ENCODE data around the gene BRWD1.
A peak's percentile ranks its signal among the peaks of the same experiment; 100 is the strongest.

BRWD1 gene

DNA sequence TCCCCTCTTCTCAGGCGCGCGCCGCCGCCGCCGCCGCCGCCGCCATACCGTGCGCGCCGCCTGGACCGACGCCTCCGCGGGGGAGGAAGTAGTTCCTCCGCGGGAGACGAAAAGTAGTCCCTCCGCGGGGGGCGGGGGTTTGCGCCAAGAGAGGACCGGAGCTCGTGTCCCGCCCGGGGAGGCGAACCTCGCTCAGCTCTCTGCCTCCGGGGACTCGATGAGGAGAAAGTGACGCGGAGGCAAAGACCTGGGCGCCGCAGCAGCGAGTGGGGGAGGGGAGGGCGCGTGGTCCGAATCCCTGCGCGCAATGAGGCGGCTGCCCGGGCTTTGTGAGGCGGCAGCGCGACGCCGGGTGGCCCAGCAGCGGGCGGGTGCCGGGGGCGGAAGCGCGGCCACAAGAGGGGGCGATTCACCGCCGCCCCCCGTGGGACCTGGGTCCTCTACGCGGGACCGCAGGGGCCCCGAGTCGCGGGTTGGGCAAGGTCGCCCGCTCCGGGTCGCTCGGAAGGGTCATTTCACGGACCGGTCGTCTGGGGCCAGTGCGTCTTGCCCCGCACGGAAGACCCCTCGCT, at the start of gene BRWD1:
Gene BRWD1 (minus strand): TSS at position 62 of the 572 bp plus-strand sequence. CDS start 141 bp downstream, outside the sequence.
- DNase-seq: peak; percentile 83

DNA sequence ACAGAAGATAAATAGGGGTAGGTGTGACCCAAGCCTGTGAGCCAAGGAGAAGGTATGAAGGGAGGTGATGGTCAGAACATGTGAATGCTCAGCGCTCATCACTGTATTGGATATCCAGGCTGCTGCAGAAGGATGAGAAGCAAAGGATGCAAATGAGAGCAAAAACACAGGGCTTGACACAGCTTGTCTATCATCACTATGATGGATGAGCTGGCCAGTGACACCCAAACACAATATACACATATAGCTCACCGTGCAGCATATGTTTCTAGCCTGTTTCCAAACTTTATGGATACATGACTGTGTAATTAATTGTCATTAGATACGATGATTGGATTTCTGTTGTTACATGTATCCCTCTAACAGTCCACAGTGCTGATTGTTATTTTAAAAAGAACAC, 49.3 kb upstream of the BRWD1 start:
- DNase-seq: no peak

DNA sequence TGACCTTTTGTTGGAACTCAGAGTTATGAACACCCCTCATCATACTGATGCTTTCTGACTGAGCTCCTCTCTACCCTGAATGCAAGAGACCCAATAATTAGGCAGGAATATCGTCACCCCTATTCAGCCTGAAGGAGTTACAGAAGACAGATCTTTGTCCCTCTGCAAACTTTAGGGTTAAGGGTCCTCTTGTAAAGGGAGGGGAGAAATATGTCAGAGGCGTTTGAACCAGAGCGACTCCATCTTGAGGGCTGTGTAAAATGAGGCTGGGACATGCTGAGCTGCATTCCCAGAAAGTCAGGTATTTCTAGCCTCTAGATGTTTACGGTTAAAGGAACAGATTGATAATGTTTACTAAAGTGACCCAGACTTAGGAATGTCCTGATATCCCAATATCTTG, 46.0 kb upstream of the BRWD1 start:
- DNase-seq: no peak

DNA sequence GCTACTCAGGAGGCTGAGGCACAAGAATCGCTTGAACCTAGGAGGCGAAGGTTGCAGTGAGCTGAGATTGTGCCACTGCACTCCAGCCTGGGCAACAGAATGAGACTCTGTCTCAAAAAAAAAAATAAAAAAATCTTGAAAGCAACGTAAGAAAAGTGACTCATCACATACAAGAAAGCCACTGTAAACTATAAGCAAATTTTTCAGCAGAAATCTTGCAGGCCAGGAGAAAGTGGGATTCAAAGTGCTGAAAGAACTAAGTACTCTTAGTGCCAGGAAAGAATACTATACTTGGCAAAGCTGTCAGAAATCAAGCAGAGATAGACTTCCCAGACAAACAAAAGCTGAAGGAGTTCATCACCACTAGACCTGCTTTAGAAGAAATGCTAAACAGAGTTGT, 39.9 kb upstream of the BRWD1 start:
- DNase-seq: no peak

DNA sequence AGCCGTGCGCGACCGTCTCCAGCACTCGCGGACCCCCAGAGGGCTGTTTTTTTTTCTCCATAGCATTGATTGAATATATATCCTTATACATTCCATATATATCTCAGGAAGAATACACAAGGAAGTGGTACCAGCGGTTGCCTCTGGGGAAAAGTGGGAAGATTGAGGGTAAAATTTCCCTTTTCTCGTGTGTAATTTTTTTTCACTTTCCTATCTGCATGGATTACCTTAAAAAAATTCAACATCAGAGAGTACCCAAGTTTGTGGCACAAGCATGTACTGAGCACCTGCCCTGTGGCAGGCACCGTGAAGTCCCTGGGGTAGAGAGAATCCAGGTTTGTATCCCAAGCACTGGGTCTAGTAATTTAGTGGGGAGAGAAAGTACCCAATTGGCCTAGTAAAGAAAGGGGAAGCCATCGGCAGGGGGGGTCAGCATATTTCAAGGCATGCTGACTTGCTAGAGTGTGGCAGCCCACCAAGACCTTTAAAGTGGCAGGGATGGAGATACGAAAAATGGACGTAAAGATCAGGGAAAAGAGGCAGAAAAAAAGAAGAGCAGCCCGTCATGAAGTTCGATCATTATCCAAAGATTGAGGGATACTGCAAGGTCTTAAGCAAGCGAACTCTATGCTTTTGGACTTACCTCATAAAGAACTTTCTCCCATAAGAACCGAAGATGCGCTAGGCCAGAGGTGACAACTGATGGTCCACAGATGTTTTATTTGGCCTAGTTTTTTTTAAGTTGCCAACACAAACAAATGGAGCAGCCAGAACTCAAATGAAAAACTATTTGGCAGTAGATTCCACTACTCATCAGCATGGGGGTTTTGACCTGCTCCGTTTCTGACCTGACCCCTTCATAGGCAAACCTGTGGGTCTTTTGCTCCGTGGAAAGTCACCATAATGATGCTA, 36.9 kb upstream of the BRWD1 start:
- DNase-seq: no peak

DNA sequence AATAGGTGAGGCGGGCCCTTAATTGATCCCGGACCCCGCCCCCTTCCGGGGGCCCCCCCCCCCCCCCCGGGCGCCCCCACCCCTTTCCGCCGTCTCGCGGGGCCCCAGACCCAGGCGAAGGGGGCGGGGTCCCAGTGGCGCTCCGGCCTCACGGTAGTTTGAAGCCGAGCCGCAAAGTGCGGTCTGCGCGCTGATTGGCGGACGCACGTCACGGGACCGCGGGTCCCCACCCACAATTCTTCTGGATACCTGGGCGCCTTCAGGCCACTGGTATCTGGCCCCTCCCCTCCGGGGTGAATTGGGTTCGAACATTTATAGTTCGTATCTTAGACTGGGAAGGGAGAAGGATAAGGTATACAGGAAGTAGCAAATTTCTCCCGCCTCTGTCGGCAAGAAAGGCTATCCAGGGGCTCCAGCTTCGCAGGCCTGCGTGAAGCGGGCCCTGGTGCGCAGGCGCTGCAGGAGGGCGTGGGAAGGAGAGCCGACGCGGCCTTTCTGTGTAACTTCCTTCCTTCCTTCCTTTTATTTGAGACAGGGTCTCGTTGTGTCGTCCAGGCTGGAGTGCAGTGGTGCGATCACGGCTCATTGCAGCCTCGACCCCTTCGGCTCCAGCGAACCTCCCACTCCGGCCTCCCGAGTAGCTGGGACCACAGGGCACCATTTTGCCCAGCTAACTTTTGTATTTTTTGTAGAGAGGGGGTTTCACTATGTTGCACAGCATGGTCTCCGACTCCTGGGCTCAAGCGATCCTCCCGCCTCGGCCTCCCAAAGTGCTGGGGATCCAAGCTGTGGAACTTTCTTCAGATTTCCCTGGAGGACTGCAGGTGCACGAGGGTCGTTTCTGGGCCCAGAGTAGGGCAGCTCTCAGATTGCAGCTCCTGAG, 36.0 kb upstream of the BRWD1 start:
- DNase-seq: peak; percentile 98

DNA sequence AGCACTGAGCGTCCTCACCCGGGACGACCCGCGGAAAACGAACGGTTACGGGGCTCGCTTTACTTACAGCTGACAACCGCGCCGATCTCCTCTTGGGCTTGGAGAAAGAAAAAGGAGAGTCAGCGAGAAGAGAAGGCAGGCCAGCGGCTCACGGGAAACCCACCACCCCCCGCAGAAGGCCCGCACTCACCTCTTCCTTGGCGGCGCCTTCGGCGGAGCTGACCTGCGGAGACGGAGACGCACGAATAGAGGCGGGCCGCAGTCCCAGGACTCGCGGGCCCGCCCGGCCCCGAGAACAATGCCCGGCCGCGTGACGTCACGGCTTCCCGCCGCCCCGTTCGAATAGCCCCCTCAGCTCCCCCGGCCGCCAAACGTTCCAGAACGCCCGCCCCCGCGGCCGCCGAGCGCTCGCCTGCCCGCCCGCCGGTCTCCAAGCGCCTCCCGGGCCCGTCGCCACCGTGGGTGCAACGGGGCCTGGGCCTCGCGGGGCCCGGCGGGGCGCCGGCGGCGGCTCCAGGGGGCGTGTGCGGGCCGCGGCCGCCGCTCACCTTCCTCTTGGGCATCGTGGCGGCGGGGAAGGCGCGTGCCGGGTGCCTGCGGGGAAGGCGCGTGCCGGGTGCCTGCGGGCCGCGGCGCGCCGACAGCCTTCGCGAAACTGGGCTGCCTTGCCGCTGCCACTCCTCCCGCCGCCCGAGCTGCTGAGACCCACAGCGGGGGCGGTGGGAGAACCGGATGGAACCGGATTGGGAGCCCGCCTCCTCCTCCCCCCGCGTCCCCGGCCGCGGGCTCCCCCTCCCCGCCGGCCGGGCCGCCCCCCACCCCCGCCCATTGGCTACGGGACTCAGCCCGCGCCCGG, 35.2 kb upstream of the BRWD1 start, which contains the start of gene HMGN1:
Gene HMGN1 (minus strand): TSS at position 734 of the 856 bp plus-strand sequence. CDS start 171 bp downstream, at position 563.
- peak; percentile 98 for DNase-seq

DNA sequence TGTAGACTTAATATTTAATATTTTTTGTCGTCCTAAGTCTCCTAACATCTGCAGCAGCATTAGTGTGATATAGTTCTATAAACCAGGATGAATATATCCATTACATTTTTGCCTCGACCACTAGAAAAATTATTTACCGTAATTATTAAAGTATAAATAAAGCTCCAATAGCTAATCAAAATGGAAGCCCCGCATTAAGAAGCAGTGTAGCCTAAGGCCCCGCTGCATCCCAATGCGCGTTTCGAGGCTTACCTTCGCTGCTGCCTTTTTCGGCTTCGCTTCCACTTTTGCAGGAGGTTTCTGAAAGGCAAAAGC, 34.6 kb upstream of the BRWD1 start:
- DNase-seq: no peak

DNA sequence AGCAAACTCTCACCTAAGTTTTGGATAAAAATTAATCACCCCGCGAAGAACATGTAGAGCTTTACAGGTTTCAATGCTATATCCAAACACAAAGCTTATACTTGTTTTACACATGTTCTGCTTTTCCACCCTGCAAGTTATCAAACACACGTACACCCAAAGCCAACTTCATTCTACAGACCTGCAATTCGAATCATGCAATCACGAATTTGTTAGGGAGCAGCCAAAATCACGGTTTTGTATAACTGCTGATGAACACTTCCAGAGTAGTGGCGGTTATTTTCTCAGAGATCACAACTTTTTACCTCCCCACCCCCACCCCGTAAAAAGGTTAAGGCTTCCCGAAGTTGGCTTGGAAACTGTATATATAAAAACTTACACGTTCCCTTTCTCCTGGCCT, 34.1 kb upstream of the BRWD1 start:
- DNase-seq: no peak

DNA sequence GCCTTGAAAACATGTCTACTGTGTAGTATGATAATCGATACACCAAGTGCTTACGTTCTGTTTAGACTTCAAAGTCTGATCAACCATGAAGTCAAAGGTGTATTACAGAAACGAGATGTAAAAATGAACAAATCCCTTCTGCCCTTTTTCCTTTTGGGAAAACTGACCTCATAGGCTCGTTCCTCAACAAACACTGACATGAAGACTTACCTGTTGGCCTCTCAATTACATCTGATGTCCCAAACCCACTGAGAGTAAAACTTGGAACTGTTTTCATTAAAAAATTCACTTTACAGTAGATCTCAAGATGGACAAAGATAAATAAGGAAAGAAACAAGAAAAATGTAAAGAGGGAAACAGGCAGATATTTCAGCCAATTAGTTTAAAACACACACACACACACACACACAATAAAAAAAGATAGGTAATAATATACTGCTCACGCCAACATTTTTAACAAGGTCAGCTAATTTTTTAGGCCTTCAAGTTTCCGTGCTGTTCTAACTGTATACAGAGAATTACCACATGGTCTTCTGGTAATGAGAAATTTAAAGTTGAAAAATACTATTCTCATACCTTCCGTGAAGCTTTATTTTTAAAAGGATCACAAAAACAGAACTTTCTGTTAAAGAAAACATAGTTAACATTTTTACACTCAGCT, 33.4 kb upstream of the BRWD1 start:
- DNase-seq: no peak

DNA sequence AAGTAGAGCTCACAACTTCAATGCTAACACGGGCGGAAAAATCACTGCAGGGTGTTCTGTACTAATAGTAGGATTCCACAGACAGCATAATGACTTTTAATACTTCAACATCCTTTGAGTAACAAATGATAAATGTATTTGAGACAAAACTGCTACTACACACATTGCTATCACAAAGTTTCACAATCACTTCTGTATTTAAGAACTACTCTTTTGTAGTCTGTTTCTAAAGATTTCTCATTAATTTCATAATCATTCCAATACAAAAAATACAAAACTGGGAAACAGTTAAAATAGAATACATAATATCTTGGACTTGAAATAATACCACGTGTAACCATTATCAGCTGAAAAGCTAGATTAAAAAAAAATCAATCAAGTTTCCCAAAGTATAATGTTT, 32.8 kb upstream of the BRWD1 start:
- DNase-seq: no peak

DNA sequence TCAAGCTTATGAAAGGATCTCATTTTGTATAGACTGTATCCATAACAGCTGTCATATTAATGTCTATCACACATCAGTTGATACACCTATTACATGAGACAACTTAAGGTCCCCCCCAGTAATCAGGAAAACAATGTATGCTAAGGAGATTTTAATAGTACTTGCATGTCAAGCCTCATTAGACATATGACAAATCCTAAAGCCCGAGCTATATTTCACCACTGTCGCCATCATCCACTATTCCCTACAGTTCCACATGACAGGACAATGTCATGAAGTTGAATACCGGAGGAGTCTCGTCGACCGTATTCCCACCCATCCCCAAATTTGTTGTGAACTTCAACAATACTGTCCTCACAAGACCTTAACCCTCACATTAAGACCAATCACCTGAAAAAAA, 32.0 kb upstream of the BRWD1 start:
- no peak for DNase-seq

DNA sequence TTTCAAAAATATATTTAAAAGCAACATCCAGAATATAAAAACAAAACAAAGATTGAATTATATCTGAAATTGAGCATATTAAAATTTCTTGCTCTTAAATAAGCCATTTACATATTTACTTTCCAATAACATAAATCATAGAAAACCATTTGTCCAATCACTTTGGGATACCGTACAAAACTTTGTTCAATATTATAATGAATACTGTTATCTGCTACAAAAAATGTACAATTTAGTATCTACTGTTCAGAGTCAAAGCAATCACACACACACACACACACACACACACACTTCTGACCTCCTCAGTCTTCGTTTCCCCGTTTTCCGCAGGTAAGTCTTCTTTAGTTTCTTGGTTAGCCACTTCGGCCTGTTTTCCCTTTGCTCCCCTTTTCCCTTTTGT, 31.4 kb upstream of the BRWD1 start:
- no peak for DNase-seq

DNA sequence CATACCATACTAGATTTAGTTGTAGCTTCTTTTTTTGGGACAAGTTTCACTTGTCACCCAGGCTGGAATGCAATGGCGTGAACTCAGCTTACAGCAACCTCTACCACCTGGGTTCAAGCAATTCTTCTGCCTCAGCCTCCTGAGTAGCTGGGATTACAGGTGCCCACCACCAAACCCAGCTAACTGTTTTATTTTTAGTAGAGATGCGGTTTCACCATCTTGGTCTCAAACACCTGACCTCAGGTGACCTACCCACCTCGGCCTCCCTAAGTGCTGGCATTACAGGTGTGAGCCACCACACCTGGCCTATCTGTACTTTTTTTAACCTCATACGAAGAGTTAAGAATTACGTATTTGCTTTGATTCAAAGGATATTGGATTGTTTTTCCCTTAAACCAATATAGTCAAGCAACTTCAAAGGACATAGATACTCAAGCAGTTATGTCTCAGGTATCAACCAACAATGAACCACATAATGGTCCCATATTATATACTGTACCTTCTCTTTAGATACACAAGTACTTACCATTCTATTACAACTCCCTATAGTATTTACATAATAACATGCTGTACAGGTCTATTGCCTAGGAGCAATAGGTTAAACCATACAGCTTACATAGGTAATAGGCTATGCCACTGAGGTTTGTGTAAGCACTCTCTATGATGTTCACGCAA, 28.0 kb upstream of the BRWD1 start:
- no peak for DNase-seq

DNA sequence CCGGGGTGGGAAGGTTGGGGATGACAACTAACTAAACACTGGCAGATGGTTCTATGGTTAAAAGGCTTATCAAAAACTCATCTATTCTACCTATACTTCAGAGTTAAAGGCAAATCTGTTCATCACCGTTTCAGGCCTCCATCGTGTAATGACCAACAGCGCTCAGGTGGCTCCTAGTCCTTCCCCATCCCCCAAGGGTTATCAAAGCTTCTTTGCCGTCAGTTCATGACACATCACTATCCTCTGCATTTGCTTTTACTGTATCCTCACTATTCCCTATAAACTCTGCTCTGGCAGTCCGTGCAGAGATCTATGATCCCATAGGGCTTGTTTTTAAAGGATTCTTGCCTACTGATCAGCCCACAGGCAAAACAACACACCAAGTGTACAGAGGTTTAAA, 27.3 kb upstream of the BRWD1 start:
- DNase-seq: no peak

DNA sequence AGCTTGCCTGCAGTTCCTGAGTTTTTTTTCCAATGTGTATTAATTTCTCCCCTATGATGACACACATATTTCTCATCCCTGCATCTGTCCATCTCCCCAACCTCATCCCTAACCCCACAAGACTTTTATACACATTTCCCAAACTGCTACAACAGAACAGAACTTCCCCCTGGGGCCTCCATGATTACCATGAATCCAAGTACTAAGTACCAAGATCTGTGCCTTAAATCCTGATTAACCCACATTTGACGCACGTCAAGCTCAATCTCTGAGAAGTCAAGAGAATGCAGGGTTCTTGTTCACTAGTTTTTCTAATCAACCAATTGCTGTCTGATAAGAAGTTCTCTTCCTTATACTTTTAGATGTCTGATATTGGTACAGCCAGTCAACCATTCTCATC, 25.8 kb upstream of the BRWD1 start:
- no peak for DNase-seq

DNA sequence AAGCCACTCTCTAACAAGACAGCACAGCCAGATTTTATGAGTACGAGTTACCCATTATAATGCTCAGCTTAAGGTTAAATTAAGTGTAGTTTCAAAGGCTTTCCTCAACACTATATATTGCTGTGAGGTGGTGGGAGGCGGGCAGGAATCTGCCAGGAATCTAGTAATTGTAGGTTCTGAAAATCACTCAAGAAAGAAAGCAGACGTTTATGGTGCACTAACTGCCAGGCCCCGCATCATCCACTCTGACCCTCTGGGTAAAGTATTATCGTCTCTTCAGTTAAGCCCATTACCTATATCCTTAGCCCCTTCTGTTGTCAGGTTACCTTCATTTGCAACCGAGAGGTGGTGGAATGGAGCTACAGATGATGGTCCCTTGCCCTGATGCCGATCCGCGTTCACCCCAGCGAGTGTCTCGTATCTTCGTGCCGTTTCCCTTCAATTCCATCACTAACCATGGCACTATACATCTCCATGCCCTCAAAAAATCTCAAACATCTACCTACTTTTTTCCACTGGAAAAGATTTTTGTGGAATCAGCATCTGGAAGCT, 23.1 kb upstream of the BRWD1 start:
- DNase-seq: no peak

DNA sequence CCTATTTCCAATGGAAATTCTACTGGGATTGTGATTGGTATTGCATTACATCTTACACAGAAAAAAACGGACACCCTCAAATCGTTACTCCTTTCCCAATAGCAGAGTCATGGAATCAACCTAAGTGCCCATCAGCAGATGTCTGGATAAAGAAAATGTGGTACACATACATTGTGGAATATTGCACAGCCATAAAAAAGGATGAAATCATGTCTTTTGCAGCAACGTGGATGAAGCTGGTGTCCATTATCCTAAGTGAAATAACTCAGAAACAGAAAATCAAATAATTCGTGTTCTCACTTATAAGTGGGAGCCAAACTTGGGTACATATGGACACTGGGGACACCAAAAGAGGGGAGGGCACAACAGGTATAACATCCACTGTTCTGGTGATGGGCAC, 21.2 kb upstream of the BRWD1 start:
- DNase-seq: no peak

DNA sequence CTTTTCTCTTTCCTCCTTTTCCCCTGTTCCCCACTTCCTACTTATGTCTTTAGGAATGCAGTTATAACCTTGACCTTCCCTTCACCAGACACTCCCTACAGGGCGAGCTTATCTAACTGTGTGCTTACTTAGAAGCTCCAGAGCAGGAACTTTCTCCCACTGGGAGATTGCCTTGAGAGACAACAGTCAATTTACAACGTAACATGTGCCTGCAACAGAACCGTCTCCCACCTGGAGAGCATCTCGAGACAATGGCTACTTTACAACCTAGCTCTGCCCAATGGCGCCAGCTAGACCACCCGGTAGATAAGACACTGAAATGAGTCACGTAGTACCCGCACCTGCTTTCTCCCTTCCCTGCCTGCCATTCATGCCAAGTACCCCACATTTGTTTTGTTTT, 18.7 kb upstream of the BRWD1 start:
- DNase-seq: no peak

DNA sequence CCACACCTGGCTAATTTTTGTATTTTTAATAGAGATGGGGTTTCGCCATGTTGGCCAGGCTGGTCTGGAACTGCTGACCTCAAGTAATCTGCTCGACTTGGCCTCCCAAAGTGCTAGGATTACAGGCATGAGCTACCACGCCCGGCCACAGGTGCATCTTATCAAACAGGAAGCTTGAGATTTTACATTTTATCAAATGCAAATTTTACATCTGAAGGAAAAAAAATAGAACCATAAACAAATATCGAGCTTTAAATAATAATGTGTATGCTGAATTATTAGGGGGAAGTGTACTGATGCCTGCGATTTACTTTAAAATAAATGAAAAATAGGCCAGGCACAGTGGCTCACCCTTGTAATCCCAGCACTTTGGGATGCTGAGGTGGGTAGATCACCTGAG, 16.6 kb upstream of the BRWD1 start:
- no peak for DNase-seq

DNA sequence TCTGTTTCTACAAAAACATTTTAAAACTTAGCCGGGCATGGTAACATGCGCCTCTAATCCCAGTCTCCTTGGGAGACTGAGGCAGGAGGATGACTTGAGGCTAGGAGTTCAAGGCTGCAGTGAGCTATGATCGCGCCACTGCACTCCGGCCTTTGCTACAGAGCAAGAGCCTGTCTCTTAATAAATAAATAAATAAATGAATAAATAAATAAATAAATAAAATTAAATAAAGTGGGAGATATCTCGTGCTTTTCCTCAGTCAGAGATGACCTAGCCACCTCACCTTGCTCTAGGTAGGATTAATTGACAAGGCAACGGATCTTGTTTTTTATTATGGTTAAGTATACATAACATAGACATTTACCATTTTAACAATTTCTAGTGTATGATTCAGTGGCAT, 14.3 kb upstream of the BRWD1 start:
- no peak for DNase-seq

All from NCI-H2107 (cell line).